GM21619 (cell line): ENCODE data around the gene HDAC4.

Source experiments
- ATAC-seq: cut with Tn5 transposase; IDR thresholded peaks from one replicate; pipeline ENCODE4 v1.9.1; 2021; ENCODE audit not compliant: unreplicated experiment

HDAC4 gene

DNA sequence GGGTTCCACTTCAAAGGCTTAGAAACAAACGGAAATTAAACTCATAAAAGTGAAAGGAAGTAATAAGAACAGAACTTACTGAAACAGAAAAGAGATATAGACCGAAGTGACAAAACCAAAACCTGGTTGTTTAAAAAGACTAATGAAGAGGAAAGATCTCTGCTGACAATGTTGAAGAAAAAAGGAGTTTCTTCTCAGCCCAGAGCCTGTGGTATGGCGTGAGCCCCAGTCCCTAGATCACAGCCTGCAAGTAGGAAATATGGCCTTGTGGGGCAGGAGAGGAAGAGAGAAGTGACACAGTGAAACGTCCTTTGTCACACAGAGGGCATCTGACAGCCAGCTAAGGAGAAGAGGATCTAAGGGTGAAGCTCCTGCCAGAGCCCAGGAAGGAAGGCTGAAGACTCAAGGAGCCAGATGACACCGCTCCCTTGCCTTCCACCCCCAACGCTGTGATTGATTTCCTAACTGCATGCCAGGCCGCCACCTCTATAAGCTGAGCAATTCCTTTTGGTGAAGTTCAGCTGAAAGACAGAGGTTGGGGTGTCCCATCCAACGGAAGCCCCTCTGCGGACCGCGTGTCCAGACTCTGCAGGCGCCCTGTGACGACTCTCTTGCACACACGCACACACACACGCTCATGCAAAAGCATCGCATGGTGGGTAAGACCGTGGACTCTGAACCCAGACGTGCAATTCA is 141.1 kb downstream of the HDAC4 start:
- peak; percentile 65 for ATAC-seq

DNA sequence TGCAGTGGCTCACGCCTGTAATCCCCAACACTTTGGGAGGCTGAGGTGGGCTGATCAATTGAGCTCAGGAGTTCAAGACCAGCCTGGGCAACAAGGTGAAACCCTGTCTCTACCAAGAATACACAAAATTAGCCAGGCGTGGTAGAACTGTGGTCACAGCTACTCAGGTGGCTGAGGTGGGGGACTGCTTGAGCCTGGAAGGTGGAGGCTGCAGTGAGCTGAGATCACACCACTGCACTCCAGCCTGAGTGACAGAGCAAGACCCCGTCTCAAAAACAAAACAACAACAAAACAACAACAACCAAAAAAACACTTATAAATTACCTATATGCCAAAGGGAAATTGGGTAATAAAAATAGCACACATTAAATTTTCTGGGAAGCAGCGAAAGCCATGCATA is 141.6 kb downstream of the HDAC4 start:
- peak; percentile 39 for ATAC-seq

DNA sequence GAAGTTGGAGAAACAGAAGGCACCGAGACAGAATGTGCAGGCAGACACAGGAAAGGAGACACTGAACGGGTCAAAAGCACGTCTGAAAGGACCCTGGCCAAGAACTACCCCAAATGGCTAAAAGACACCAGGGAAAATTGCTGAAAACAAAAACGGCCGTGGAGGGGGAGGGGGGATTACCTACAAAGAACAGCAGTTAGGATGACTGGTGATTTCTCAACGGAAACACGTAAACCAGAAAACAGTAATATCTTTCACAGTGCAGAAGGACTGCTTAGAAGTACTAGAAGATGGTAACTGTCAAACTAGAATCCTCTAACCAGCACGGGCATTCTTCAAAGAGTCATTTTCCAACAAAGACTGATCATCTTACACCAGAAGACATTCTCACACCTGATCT is 142.6 kb downstream of the HDAC4 start:
- no peak for ATAC-seq

DNA sequence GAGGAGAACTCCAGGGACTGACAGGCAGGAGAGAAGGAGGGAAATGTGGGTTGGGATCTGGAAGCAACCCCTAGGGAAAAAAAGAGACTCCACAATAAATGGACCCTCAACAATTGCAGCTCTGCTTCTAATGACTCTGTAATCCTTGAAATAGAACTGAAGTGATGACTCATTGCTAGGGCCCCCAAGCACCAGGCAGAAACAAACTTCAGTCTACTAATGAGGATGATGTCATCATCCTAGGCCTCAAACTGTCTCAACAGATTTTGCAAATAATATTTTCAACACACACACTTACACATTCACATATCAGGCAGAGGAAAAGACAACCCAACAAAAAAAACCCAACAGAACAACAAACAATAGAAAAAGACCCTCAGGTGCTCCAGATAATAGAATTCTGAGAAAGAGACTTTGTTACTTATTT is 143.3 kb downstream of the HDAC4 start:
- no peak for ATAC-seq

DNA sequence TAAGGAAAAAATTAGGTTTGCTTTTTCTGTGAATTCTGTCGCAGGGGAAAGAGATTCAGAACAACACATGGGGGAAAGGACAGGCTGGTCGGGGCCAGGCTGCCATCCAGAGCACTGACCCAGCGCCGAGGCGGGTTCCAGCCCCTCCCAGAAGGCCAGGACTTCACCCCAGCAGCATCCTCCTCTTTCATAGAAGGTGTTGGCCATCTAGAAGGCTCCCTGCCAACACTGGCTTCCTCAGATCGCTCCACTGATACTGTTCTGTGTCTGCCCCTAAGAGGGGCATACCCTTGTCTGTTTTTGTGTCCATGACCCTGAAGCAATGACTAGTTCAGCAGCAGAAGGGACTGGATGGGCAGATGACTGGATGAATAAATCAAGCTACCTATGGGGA is 144.5 kb downstream of the HDAC4 start:
- no peak for ATAC-seq

DNA sequence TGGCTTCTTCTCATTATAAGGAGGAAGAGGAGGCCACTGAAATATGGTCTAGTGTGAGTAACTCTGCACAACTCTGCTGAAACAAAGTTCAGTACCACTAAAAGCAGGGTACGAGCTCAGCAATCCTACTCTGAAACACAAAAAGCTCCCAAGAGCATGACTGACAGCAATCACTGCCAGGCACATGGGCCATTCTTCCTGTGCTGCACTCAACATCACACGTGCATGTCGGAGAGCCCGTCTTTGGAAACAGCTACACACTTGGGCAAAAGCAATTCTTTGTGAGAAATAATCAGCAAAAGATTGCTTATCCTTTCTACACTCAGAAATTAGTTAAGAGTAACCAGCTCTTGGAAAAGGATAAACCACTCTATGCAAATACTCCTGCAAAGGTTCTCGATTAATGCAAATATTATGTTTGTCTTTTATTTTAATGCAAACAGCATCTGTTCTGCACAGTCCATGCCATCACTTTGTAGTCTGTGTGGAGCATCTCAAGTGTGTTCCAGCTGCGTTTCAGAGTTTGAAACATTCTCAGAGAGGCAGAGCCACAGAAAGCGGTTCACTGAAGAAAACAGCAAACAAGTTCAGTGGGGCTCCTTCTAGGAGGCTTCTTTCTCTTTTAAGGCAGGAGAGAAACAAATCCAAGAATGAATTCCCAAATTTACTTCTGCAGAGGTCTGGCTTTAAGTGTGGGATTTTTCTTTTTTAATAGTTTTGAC is 145.0 kb downstream of the HDAC4 start:
- ATAC-seq, result no peak

DNA sequence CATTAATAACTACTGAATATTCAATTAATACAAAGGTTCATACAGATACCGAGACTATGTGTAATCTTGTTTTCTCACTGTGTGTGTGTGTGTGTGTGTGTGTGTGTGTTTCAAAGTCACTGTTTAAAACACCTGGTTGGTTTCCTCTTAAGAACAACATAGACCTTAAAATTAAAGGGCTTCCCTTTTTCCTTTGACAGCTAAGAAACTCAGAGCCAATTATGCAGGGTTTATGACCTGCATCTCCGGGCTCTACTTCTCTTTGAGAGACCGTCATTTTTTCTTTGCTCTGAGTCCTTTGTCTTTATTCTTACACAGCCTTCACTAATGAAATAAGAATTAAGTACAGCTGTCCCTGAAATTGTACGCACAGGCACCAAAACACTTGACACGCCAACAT is 145.6 kb downstream of the HDAC4 start:
- ATAC-seq, result no peak

DNA sequence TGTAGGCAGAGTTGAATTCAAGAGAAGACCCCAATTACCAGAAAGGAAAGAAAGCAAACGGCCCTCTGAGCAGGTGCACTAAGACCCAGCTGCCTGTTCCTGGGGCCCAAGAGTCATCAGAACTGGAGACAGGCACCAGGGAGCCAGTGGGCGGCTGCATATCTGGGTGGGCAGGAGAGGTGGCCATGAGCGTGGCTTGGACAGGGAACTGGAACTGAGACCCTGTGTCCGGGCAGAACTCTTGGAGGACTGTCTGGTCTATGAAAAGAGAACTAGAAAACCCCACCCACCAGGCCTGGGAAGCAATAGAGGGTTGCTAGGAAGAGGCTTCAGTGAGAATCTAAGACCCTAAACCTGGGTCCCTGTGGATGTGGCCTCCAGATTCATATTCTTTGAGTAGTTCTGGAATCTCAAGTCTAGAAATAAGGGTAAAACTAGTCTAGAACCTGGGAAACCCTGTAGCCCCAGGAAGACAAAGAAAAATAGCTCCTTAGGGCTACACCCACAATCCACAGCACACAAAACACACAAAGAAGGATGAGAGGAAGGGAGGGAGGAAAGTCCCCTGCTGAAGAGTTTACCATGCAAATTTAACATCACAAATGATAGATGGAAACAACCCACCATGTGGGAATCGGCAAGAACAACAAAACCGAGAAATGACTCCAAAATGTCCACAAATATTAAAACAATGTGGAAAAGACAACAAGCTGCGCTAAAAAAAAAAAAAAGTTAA is 147.0 kb downstream of the HDAC4 start:
- ATAC-seq, result no peak

DNA sequence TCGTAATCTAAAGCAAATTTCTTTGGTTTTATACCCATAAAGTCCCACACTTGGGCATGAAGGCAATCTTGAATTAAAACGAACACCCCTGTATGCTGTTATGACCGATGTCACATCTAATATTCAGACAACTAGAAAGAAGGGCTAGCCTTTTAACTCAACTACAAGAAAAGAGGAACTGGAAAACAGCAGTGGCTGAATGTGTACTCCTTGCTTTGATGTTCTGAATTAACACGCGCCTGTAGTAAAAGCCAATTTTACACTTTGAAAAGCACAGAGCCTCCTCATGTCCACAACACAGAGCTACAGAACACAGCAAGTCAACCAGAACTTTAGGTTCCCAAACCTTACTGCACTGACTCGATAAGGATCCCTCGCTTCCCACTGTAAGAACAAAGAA is 147.6 kb downstream of the HDAC4 start:
- ATAC-seq, result peak; percentile 77

DNA sequence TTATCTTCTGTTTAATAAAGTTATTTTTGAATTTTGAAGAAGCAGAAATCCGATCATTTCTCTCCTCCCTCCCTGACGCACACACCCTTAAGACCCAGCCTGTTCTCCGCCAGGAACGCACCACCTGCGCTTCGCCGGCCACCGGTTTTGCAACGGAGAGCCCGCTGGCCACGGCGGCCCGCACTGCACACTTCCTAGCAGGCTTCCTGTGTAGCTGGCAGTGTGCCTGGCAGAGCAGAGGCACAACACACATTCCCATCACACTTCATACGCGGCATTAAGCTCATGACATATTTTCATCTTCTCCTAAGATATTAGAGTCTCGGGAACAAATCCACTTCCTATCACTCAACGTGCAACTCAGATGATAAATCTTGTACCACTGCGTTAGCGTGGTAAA is 148.0 kb downstream of the HDAC4 start:
- ATAC-seq, result no peak

DNA sequence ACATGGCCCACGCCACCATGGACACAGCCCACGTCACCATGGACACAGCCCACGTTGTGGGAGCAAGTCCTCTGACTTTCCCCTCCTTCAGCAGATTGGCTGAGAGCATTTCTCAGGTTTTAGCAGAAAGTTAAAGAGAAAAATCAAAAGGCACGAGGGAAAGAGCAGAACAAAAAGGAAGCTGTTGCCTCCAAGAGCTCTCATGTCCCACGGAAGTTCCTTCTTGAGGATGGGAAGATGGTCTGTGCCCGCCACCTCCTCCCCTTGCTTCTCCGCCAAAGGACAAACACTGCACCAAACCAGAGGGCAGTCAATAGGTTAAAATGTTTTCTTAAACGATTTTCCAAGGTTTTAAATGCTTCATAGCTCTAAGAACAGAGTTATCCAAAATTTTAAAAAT is 148.4 kb downstream of the HDAC4 start:
- ATAC-seq, result no peak

DNA sequence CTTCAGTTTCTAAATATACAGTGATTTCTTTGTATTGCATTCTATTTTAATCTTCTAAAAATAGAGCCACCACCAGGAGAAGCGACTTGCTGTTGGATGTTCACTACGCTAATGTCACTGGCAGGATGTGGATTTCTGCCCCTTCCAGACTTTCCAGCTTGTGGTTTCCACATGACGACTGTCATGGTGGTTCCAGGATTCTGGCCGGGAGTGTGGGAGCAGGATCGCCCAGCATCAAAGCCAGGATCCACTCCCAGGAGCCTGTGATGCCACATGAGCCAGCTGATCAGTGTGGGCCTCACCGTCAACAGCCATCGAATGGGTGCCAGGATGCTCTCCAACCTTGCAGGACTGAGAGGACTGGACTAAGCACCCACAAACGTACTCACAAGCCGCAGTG is 148.8 kb downstream of the HDAC4 start:
- no peak for ATAC-seq

DNA sequence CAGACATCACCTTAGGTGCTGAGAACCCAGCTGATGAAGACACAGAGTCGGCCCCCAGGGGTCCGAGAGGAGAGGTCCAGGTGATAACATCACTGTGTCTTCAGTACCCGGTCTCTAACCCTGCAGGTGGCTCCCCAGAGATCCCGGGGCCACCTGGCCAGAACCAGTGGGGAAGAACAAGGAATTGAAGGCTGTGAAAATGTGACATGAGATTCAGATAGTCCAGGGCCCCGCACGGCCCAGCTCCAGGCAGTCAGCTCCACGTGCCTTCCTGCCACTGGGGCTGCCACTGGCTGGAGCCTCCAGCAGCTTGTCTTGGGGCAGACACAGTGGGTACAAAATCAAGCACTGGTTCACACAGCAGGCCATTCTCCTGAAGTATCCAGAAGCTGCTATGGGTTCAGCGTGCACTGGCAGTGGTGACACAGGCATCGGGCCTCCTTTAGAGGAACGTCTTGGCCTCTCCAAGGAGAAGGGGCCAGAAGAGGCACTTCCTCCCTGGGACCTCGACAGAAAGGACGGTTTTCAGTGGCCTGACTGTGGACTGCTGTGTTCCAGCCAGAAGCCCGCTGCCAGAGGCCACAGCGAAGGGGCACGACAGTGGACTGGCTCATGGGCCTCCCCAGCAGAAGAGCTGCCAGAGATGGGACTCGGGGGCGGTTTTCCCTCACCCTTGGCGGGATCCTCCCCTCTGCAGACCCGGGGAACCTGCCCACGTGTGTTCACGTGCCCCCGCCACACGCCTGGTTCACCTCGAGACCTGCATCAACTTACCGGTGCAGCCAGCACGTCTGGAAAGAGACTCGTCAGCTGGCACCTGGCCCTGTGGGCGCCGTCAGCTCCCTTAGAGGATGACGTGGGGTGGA is 150.4 kb downstream of the HDAC4 start:
- ATAC-seq, result no peak

DNA sequence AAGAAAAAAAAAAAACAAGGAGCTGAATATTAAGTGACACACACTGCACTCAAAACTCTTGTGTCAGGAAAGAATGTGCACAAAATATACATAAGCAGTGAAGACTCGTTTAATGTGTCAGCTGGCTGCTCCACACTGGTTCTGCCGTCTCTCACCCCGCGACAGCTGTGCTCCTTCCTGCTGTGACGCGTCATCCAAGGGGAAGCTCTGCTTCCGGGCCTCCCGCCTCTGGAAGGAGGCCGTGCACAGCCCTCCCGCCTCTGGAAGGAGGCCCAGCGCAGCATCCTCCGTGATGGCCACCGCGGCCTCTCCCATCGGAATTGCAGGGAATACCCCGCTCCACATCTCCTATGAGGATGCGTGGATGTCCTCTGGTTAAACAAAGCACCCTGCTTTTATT is 151.0 kb downstream of the HDAC4 start:
- ATAC-seq, result no peak

DNA sequence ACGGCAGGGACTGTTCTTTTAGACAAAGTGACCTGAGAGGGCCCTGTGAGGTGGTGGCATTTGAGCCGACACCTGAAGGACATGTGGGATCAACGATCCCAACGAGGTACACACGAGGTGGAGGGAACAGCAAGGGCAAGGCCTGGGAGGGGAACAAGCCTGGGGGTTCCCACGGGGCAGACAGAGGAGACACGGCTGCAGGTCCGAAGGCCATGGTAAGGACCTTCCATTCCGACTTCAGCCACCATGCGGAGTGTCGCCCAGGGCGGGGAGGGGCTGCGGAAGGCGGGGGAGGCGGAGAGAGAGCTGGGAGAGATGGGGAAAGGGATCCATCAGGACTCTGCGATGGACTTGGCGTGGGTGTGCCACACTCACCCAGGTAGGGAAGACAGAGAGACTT is 151.8 kb downstream of the HDAC4 start:
- ATAC-seq, result no peak

DNA sequence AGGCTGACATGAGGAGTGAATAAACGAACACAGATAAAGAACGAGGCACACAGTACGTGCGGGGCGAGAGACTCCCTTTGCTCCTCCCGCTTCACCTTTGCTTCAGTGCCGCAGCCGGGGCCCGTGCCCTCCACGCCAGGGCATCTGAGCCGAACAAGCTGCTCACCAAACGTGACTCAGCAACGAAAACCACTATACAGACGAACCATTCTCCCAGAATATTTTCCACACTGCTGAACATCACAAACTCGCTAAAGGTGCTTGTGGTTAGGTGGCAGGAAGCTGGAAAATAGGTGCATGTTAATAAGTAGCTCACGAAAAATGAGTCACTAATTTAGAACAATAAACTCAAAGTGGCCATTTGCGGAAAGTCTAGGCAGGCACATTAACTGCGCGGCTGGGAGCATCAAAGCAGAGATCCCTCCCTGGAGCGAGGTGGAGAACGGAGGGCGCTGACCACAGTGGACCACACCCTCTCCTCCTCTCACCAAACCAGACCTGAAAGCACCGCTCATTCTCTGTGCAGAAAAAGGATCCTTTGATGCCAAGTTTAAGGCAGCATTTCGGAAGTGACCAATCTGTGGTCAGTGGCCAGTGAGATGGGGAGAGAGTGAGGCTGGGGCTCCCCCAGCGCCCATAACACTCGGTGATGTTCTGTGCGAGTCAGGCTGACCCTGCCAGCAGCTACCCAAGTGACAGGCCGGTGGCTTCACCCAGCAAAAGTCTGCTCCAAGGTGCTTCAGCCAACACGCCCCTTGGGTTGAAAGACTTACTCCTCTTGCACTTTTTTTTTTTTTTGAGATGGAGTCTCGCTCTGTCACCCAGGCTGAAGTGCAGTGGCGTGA is 153.2 kb downstream of the HDAC4 start:
- ATAC-seq, result no peak

DNA sequence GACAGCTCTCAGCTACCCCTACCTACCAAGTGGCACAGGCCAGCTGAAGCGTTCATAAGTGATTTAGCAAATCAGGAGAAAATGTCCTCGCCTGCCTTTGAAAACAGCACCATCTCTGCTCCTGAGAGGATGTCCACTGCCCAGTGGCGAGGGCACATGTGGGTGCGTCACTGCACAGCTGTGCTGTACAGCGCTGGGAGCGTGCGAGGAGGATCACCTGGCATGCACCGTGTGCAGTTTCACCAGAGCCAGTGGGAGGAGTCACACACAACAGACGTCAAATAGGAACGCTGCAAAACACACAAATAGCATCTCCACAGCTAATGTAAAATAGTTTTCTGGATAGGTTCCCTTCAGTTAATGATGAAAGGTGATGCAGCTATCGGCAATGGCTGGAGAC is 154.1 kb downstream of the HDAC4 start:
- ATAC-seq, result no peak

DNA sequence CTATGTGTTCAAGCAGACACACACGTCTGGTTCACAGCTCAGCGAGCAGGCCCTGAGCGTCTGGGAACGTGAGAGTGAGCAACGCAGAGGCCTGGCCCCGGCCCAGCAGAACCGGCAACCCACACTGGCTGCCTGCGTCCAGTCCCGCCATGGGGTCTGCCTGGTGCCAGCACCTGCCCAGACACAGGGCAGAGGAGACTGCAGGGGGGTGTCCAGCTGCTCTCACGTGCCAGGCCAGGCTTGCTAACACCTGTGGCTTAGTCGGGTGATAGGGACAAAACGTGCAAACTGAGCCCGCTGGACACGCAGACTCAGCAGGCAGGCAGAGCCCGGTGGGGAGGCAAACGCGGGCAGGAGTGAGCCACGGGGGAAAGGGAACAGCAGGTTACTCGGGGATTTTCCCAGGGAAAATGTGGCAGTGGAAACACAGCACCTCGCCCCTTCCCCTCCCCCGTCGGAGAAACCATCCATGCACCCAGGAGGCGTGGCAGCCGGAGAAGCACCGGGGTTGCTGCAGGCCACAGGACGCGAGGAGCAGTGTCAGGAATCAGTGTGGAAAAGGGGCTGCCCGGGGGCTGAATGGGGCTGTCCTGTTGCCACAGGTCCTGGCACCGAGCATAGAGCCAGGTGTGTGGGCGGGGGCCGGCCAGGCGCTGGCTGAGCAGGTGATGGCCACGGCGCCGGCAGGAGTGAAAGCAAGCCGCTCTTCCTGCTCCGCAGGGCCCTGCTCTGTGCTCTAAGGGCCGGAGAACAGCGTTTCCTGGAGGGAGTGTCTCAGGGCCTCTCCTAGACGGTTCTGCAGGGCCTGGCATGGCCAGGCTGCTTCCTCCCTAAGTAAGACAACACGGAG is 154.7 kb downstream of the HDAC4 start:
- ATAC-seq, result no peak

DNA sequence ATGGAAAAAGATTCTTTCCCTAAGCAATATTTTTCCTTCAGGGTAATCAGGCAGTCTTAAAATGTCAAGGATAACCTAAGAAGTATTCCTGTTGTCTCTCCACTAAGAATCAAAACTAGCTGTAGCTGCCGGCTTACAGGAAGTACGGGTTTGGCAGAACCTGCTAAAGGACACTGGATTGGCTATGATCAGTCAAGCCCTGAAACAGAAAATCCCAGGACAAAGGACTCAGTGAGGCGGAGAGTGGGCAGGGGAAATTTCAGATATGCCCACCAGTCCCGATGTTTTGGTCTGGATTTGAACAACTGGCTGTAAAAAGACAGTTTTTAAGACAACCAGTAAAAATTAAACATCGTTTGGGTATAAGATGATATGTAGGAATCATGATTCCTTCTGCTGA is 155.7 kb downstream of the HDAC4 start:
- ATAC-seq, result no peak
